WTC11 (cell line): Measurements from ENCODE around the gene TERT.

Experiments
- ATF2 ChIP-seq: sonication (generic); formaldehyde crosslinking; IDR thresholded peaks from 2 replicates; pipeline ENCODE4 v1.8.1; 2022; ENCODE audit warnings: low read depth, missing genetic modification reagents, borderline replicate concordance
- CTCF ChIP-seq: fragments of 200-600 bp; IDR thresholded peaks from 2 replicates; pipeline ENCODE4 v1.8.0; 2022; ENCODE audit warnings: antibody characterized with exemption
- FOXJ3 ChIP-seq: sonication (generic); formaldehyde crosslinking; IDR thresholded peaks from 2 replicates; pipeline ENCODE4 v1.9.0; 2021; ENCODE audit warnings: missing genetic modification reagents, mild to moderate bottlenecking, borderline replicate concordance
- MAX ChIP-seq: sonication (generic); formaldehyde crosslinking; IDR thresholded peaks from 2 replicates; pipeline ENCODE4 v1.8.0; 2022; ENCODE audit warnings: mild to moderate bottlenecking, missing genetic modification reagents
- MLX ChIP-seq: sonication (generic); formaldehyde crosslinking; IDR thresholded peaks from 2 replicates; pipeline ENCODE4 v1.8.1; 2023; ENCODE audit warnings: mild to moderate bottlenecking, missing genetic modification reagents, moderate library complexity
- NR1H2 ChIP-seq: sonication (generic); formaldehyde crosslinking; IDR thresholded peaks from 2 replicates; pipeline ENCODE4 v1.9.0; 2021; ENCODE audit warnings: mild to moderate bottlenecking, moderate library complexity, missing genetic modification reagents
- PRDM15 ChIP-seq: sonication (generic); formaldehyde crosslinking; IDR thresholded peaks from 2 replicates; pipeline ENCODE4 v1.8.0; 2022; ENCODE audit warnings: missing genetic modification reagents
- SOX15 ChIP-seq: fragments of 250-450 bp; sonication (Bioruptor Pico); IDR thresholded peaks from 2 replicates; pipeline ENCODE4 v1.9.0; 2021; ENCODE audit warnings: mild to moderate bottlenecking
- SP1 ChIP-seq: sonication (generic); formaldehyde crosslinking; conservative IDR thresholded peaks from 2 replicates; pipeline ENCODE4 v1.8.1; 2022; ENCODE audit warnings: missing genetic modification reagents
- TCF7 ChIP-seq: sonication (generic); formaldehyde crosslinking; IDR thresholded peaks from 2 replicates; pipeline ENCODE4 v1.8.0; 2022; ENCODE audit warnings: mild to moderate bottlenecking, low read depth, missing genetic modification reagents, moderate library complexity
- ZNF121 ChIP-seq: sonication (generic); formaldehyde crosslinking; IDR thresholded peaks from 2 replicates; pipeline ENCODE4 v1.8.0; 2023; ENCODE audit warnings: missing genetic modification reagents
- ZNF532 ChIP-seq: fragments of 250-450 bp; sonication (Bioruptor Pico); IDR thresholded peaks from 2 replicates; pipeline ENCODE4 v1.9.0; 2021; ENCODE audit warnings: mild to moderate bottlenecking, borderline replicate concordance

GRCh38 chr5:1282131-1282992, 12.5 kb downstream of the TERT start:
- TF ChIP-seq CTCF (no peak), ATF2 (CRISPR knock-in tag) (no peak), MLX (no peak), SP1 (no peak), ZNF532 (CRISPR knock-in tag) (no peak), MAX (no peak), FOXJ3 (CRISPR knock-in tag) (no peak), NR1H2 (no peak), PRDM15 (CRISPR knock-in tag) (no peak), TCF7 (CRISPR knock-in tag) (no peak), ZNF121 (CRISPR knock-in tag) (no peak), SOX15 (CRISPR knock-in tag) (no peak)
